ENCODE data around the gene CDS2. TPM values are rescaled to one million over a fixed set of nuclear protein-coding genes. Genes with fewer than 3 reads are reported as not detected.
A peak's percentile ranks its signal among the peaks of the same experiment; 100 is the strongest.

CDS2 gene
- total and polyA plus RNA-seq, 2 donors: 13.4 to 18.9 TPM

DNA sequence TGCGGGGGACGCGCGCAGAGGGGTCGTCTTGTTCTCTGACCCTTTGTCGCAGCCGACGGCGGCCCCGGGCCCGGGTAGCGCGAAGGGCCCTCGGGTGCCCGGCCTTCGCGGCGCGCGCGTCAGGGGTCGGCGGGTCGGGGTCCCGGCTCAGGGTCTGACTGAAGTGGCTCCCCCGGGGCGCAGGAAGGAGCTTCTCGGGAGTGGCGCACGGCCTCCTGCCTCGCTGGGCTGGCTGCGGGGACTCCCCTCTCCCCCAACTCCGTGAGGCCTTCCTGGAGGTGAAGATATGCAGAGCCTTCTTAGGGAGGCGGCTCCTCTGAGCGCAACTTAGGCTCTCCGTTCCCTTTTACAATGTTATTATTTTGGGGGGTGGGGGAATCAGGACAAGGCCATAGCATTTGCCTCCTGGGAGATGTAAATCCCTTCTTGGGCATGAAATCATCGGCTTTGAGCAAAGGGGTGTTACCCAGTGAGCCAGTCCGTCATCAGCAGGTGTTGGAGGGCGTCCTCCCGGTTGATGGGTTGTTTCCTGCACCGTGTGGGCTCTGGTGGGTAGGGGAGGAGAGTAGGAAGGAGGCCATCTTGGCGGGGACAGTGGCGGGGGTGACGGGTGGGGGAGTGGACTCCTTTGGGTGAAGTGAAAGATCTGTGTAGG is 523 bp downstream of the CDS2 start:
- Histone ChIP-seq H3K27ac (ENCODE audit: low read depth in 1 of 2, low read length in 1 of 2) (peak overlapping the region; percentile 96 to 98), H3K9me3 (ENCODE audit: control insufficient read depth in 2 of 2, insufficient read depth in 1 of 2, low read length in 1 of 2) (no peaks in the 10 kb centered on the region), H3K4me3 (ENCODE audit: low read length in 2 of 2) (peak overlapping the region; percentile 84 to 96), H3K27me3 (ENCODE audit: control insufficient read depth in 2 of 2, insufficient read depth in 1 of 2, low read length in 1 of 2) (no peaks in the 10 kb centered on the region), H3K36me3 (ENCODE audit: control insufficient read depth in 2 of 2, insufficient read depth in 2 of 2, low read length in 1 of 2) (no peaks in the 10 kb centered on the region), H3K4me1 (ENCODE audit: control insufficient read depth in 2 of 2, insufficient read depth in 2 of 2, low read length in 2 of 2) (peaks cover 11 to 16% of the 10 kb centered on the region in 2 donors)
- peak in 7 of 9 donors; percentile 38 to 82 (median 51) for DNase-seq (ENCODE audit: low read depth in 6 of 9, low spot score in 9 of 9)
- WGBS: under 1% methylated on average over 44 of the region's 44 CpGs

DNA sequence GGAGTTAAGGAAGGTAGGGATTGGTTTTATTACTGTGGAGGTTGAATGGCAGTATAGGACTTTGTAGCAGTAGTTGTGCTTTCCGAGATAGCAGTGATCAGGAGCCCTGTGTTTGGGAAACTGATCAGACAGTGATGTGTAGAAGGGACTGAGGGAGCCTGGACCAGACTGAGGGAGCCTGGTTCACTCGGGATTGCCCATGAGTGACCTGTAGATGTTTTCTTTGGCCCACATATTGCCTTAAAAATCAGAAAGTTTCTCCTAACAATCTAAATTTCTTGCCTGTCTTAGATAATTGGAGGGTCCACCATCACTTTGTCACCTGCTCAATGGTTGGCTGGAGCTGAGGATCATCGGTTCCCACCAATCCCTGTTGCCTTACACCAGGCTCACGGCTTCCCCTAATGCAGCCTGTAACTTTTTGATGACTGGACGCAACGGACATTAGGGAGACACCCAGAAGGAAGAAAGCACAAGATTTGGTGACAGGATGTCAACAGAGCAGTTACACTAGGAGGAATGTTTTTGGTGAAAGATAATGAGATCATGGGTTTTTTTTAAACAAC is 1.1 kb downstream of the CDS2 start:
- WGBS: 53% methylated on average over 6 of the region's 6 CpGs
- H3K36me3 ChIP-seq (ENCODE audit: control insufficient read depth in 2 of 2, insufficient read depth in 2 of 2, low read length in 1 of 2): no peaks in the 10 kb centered on the region
- peaks cover 11 to 16% of the 10 kb centered on the region in 2 donors for H3K4me1 ChIP-seq (ENCODE audit: control insufficient read depth in 2 of 2, insufficient read depth in 2 of 2, low read length in 2 of 2)
- H3K4me3 ChIP-seq (ENCODE audit: low read length in 2 of 2): peak overlapping the region; percentile 84 to 96
- no peaks in the 10 kb centered on the region for H3K27me3 ChIP-seq (ENCODE audit: control insufficient read depth in 2 of 2, insufficient read depth in 1 of 2, low read length in 1 of 2)
- H3K9me3 ChIP-seq (ENCODE audit: control insufficient read depth in 2 of 2, insufficient read depth in 1 of 2, low read length in 1 of 2): no peaks in the 10 kb centered on the region
- DNase-seq (ENCODE audit: low read depth in 6 of 9, low spot score in 9 of 9): peak in 1 of 9 donors; percentile 17
- peak overlapping the region; percentile 96 to 98 for H3K27ac ChIP-seq (ENCODE audit: low read depth in 1 of 2, low read length in 1 of 2)

GRCh38 chr20:5128886-5129285 is 2.1 kb downstream of the CDS2 start:
- Histone ChIP-seq H3K9me3 (ENCODE audit: control insufficient read depth in 2 of 2, insufficient read depth in 1 of 2, low read length in 1 of 2) (no peaks in the 10 kb centered on the region), H3K27ac (ENCODE audit: low read depth in 1 of 2, low read length in 1 of 2) (no peak overlapping the region), H3K27me3 (ENCODE audit: control insufficient read depth in 2 of 2, insufficient read depth in 1 of 2, low read length in 1 of 2) (no peaks in the 10 kb centered on the region), H3K4me1 (ENCODE audit: control insufficient read depth in 2 of 2, insufficient read depth in 2 of 2, low read length in 2 of 2) (peaks cover 11 to 16% of the 10 kb centered on the region in 2 donors), H3K4me3 (ENCODE audit: low read length in 2 of 2) (no peak overlapping the region), H3K36me3 (ENCODE audit: control insufficient read depth in 2 of 2, insufficient read depth in 2 of 2, low read length in 1 of 2) (peaks cover 0 to 3% of the 10 kb centered on the region in 2 donors)
- no peak for DNase-seq (ENCODE audit: low read depth in 6 of 9, low spot score in 9 of 9)
- 94% methylated on average over 6 of the region's 6 CpGs for WGBS

- Histone ChIP-seq H3K9me3 (ENCODE audit: control insufficient read depth in 2 of 2, insufficient read depth in 1 of 2, low read length in 1 of 2) (no peaks in the 10 kb centered on the region), H3K36me3 (ENCODE audit: control insufficient read depth in 2 of 2, insufficient read depth in 2 of 2, low read length in 1 of 2) (peaks cover 0 to 3% of the 10 kb centered on the region in 2 donors), H3K27me3 (ENCODE audit: control insufficient read depth in 2 of 2, insufficient read depth in 1 of 2, low read length in 1 of 2) (no peaks in the 10 kb centered on the region), H3K4me1 (ENCODE audit: control insufficient read depth in 2 of 2, insufficient read depth in 2 of 2, low read length in 2 of 2) (peaks cover 7 to 8% of the 10 kb centered on the region in 2 donors), H3K4me3 (ENCODE audit: low read length in 2 of 2) (no peak overlapping the region), H3K27ac (ENCODE audit: low read depth in 1 of 2, low read length in 1 of 2) (no peak overlapping the region)
- no peak for DNase-seq (ENCODE audit: low read depth in 6 of 9, low spot score in 9 of 9)
- 83% methylated on average over 5 of the region's 5 CpGs for WGBS
These were observed 4.7 kb downstream of the CDS2 start for GRCh38 chr20:5131502-5131901.

DNA sequence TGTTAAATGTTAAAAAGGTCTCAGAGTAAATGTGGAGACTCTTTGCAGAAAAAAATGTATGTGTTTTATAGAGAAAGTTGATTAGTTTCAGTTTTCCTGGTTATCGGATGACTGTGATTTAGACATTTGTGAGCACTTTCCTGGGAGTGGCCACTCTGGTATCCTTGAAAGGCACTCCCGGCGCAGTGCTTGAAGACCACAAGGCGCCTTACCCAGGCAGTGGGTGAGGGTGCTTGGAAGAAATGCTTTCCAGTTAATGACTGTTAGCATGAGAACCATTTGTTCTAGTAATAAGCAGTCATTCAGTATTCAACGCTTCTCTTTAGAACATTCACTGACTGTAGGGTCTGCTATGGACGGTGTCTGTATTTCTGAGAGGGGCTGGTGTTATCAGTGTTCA is 7.2 kb downstream of the CDS2 start:
- Histone ChIP-seq H3K4me1 (ENCODE audit: control insufficient read depth in 2 of 2, insufficient read depth in 2 of 2, low read length in 2 of 2) (no peaks in the 10 kb centered on the region), H3K4me3 (ENCODE audit: low read length in 2 of 2) (no peak overlapping the region), H3K36me3 (ENCODE audit: control insufficient read depth in 2 of 2, insufficient read depth in 2 of 2, low read length in 1 of 2) (peaks cover 0 to 3% of the 10 kb centered on the region in 2 donors), H3K27ac (ENCODE audit: low read depth in 1 of 2, low read length in 1 of 2) (no peak overlapping the region), H3K27me3 (ENCODE audit: control insufficient read depth in 2 of 2, insufficient read depth in 1 of 2, low read length in 1 of 2) (no peaks in the 10 kb centered on the region), H3K9me3 (ENCODE audit: control insufficient read depth in 2 of 2, insufficient read depth in 1 of 2, low read length in 1 of 2) (no peaks in the 10 kb centered on the region)
- over 99% methylated on average over 6 of the region's 6 CpGs for WGBS
- no peak for DNase-seq (ENCODE audit: low read depth in 6 of 9, low spot score in 9 of 9)

- no peaks in the 10 kb centered on the region for H3K27me3 ChIP-seq (ENCODE audit: control insufficient read depth in 2 of 2, insufficient read depth in 1 of 2, low read length in 1 of 2)
- peaks cover 0 to 3% of the 10 kb centered on the region in 2 donors for H3K36me3 ChIP-seq (ENCODE audit: control insufficient read depth in 2 of 2, insufficient read depth in 2 of 2, low read length in 1 of 2)
- H3K4me1 ChIP-seq (ENCODE audit: control insufficient read depth in 2 of 2, insufficient read depth in 2 of 2, low read length in 2 of 2): no peaks in the 10 kb centered on the region
- no peak for DNase-seq (ENCODE audit: low read depth in 6 of 9, low spot score in 9 of 9)
- WGBS: 97% methylated on average over 4 of the region's 4 CpGs
- H3K27ac ChIP-seq (ENCODE audit: low read depth in 1 of 2, low read length in 1 of 2): no peak overlapping the region
- no peak overlapping the region for H3K4me3 ChIP-seq (ENCODE audit: low read length in 2 of 2)
- H3K9me3 ChIP-seq (ENCODE audit: control insufficient read depth in 2 of 2, insufficient read depth in 1 of 2, low read length in 1 of 2): no peaks in the 10 kb centered on the region
These were observed 8.7 kb downstream of the CDS2 start for GRCh38 chr20:5135363-5136012.

DNA sequence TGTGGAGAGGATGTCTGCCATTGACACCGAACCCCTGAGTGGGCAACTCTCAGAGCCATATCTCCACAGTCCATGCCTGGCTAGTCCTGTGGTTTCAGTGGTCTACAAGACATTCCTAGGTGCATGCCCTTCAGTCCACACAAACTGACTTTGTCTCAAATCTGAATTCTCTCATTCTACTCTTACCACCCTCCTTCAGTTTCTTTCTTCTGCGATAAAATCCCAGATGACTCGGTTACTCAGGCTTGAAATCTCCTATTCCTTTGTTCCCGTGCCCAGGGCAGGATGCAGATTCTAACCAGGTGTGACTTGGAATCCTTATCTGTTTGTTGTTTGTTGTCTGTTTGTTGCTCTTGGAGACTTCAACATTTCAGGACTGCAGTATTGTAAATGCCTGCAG is 9.3 kb downstream of the CDS2 start:
- H3K36me3 ChIP-seq (ENCODE audit: control insufficient read depth in 2 of 2, insufficient read depth in 2 of 2, low read length in 1 of 2): peaks cover 0 to 3% of the 10 kb centered on the region in 2 donors
- no peak overlapping the region for H3K27ac ChIP-seq (ENCODE audit: low read depth in 1 of 2, low read length in 1 of 2)
- 93% methylated on average over 4 of the region's 4 CpGs for WGBS
- H3K27me3 ChIP-seq (ENCODE audit: control insufficient read depth in 2 of 2, insufficient read depth in 1 of 2, low read length in 1 of 2): no peaks in the 10 kb centered on the region
- no peaks in the 10 kb centered on the region for H3K9me3 ChIP-seq (ENCODE audit: control insufficient read depth in 2 of 2, insufficient read depth in 1 of 2, low read length in 1 of 2)
- no peak for DNase-seq (ENCODE audit: low read depth in 6 of 9, low spot score in 9 of 9)
- H3K4me1 ChIP-seq (ENCODE audit: control insufficient read depth in 2 of 2, insufficient read depth in 2 of 2, low read length in 2 of 2): no peaks in the 10 kb centered on the region
- H3K4me3 ChIP-seq (ENCODE audit: low read length in 2 of 2): no peak overlapping the region

- DNase-seq (ENCODE audit: low read depth in 6 of 9, low spot score in 9 of 9): no peak
- Histone ChIP-seq H3K27me3 (ENCODE audit: control insufficient read depth in 2 of 2, insufficient read depth in 1 of 2, low read length in 1 of 2) (no peaks in the 10 kb centered on the region), H3K4me3 (ENCODE audit: low read length in 2 of 2) (no peak overlapping the region), H3K36me3 (ENCODE audit: control insufficient read depth in 2 of 2, insufficient read depth in 2 of 2, low read length in 1 of 2) (no peaks in the 10 kb centered on the region), H3K9me3 (ENCODE audit: control insufficient read depth in 2 of 2, insufficient read depth in 1 of 2, low read length in 1 of 2) (no peaks in the 10 kb centered on the region), H3K4me1 (ENCODE audit: control insufficient read depth in 2 of 2, insufficient read depth in 2 of 2, low read length in 2 of 2) (no peaks in the 10 kb centered on the region), H3K27ac (ENCODE audit: low read depth in 1 of 2, low read length in 1 of 2) (no peak overlapping the region)
These were observed 13.4 kb downstream of the CDS2 start for GRCh38 chr20:5140195-5140594.

DNA sequence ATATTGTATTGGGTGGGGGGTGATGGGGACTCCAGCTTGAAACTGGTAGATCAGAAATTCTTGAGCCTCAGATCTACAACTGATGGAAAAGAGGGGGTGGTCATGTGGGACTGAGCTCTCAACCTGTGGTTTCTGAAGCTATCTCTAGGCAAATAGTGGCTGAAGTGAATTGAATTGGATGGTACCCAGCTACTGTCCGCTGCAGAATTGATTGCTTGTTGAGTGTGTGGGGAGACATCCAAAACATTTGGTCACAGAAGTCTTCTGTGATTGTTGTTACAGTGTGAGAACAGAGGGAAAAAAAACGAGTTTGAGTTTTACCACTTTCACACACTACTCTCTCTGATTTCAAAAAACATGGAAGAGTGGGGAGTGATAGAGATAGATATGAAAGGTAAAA is 14.8 kb downstream of the CDS2 start:
- Histone ChIP-seq H3K4me1 (ENCODE audit: control insufficient read depth in 2 of 2, insufficient read depth in 2 of 2, low read length in 2 of 2) (no peaks in the 10 kb centered on the region), H3K9me3 (ENCODE audit: control insufficient read depth in 2 of 2, insufficient read depth in 1 of 2, low read length in 1 of 2) (no peaks in the 10 kb centered on the region), H3K27me3 (ENCODE audit: control insufficient read depth in 2 of 2, insufficient read depth in 1 of 2, low read length in 1 of 2) (no peaks in the 10 kb centered on the region), H3K36me3 (ENCODE audit: control insufficient read depth in 2 of 2, insufficient read depth in 2 of 2, low read length in 1 of 2) (no peaks in the 10 kb centered on the region), H3K27ac (ENCODE audit: low read depth in 1 of 2, low read length in 1 of 2) (no peak overlapping the region), H3K4me3 (ENCODE audit: low read length in 2 of 2) (no peak overlapping the region)
- WGBS: 94% methylated on average over 2 of the region's 2 CpGs
- no peak for DNase-seq (ENCODE audit: low read depth in 6 of 9, low spot score in 9 of 9)
